Neural cell (in vitro differentiated cells): ENCODE results near the gene C2. TPM values are rescaled to one million over a fixed set of nuclear protein-coding genes. Genes with fewer than 3 reads are reported as not detected.

Experiments
- H2AFZ ChIP-seq: fragments of 200-600, 300-800 bp; sonication (generic), shearing (Covaris generic); 2 replicates; pipeline ENCODE4 v1.6.0; 2014; ENCODE audit warnings: low read depth, mild to moderate bottlenecking, antibody characterized with exemption, low read length, moderate library complexity
- H3F3A ChIP-seq: fragments of 200-600 bp; shearing (Covaris generic); 2 replicates; pipeline ENCODE4 v1.6.1; 2016; ENCODE audit warnings: mild to moderate bottlenecking, moderate library complexity, mixed read lengths, antibody characterized with exemption, low read length; ENCODE audit not compliant: insufficient read depth, poor library complexity, severe bottlenecking
- H3K27ac ChIP-seq: fragments of 200-600, 300-800 bp; sonication (generic), shearing (Covaris generic); 2 replicates; pipeline ENCODE4 v1.5.1; 2014; ENCODE audit warnings: mild to moderate bottlenecking, low read length, moderate library complexity
- H3K27me3 ChIP-seq: fragments of 300-800, 200-600 bp; sonication (generic), shearing (Covaris generic); 2 replicates; pipeline ENCODE4 v1.6.0; 2014; ENCODE audit warnings: mild to moderate bottlenecking, low read depth, low read length, moderate library complexity; ENCODE audit not compliant: insufficient read depth
- H3K36me3 ChIP-seq: fragments of 300-800, 200-600 bp; sonication (generic), shearing (Covaris generic); 2 replicates; pipeline ENCODE4 v1.5.1; 2014; ENCODE audit warnings: mild to moderate bottlenecking, antibody characterized with exemption, low read length, moderate library complexity; ENCODE audit not compliant: insufficient read depth
- H3K4me2 ChIP-seq: fragments of 300-800, 200-600 bp; sonication (generic), shearing (Covaris generic); 2 replicates; pipeline ENCODE4 v1.6.0; 2014; ENCODE audit warnings: mild to moderate bottlenecking, low read length
- H3K4me3 ChIP-seq: fragments of 300-800, 200-600 bp; sonication (generic), shearing (Covaris generic); 2 replicates; pipeline ENCODE4 v1.5.1; 2014; ENCODE audit warnings: mild to moderate bottlenecking, low read length, moderate library complexity
- H3K79me2 ChIP-seq: fragments of 200-600 bp; shearing (Covaris generic); replicated peaks from 2 replicates; pipeline ENCODE4 v1.6.0; 2014; ENCODE audit warnings: mild to moderate bottlenecking, low read length, moderate library complexity; ENCODE audit not compliant: insufficient read depth
- H3K9ac ChIP-seq: fragments of 300-800, 200-600 bp; sonication (generic), shearing (Covaris generic); 2 replicates; pipeline ENCODE4 v1.6.1; 2016; ENCODE audit warnings: mild to moderate bottlenecking, low read length, mixed read lengths
- H3K9me2 ChIP-seq: fragments of 200-600 bp; shearing (Covaris generic); 2 replicates; pipeline ENCODE4 v1.6.1; 2016; ENCODE audit warnings: mild to moderate bottlenecking, low read length, mixed read lengths; ENCODE audit not compliant: insufficient read depth
- H3K9me3 ChIP-seq: fragments of 200-600, 300-800 bp; sonication (generic), shearing (Covaris generic); 2 replicates; pipeline ENCODE4 v1.6.1; 2016; ENCODE audit warnings: mild to moderate bottlenecking, mixed run types, low read length, moderate library complexity, mixed read lengths
- H4K20me1 ChIP-seq: fragments of 200-600 bp; shearing (Covaris generic); 2 replicates; pipeline ENCODE4 v1.6.1; 2016; ENCODE audit warnings: mild to moderate bottlenecking, mixed run types; ENCODE audit not compliant: insufficient read depth
- CTCF ChIP-seq: fragments of 450-650 bp; IDR thresholded peaks from 2 replicates; pipeline ENCODE4 v1.5.1; 2014; ENCODE audit warnings: antibody characterized with exemption, mild to moderate bottlenecking, moderate library complexity; ENCODE audit not compliant: poor library complexity, severe bottlenecking
- EP300 ChIP-seq: fragments of 450-650 bp; conservative IDR thresholded peaks from 2 replicates; pipeline ENCODE4 v1.6.1; 2014; ENCODE audit warnings: antibody characterized with exemption, mild to moderate bottlenecking, moderate library complexity; ENCODE audit not compliant: poor library complexity, severe bottlenecking
- EZH2 ChIP-seq: fragments of 200-600, 300-800 bp; shearing (Covaris generic), sonication (generic); IDR thresholded peaks from 2 replicates; pipeline ENCODE4 v1.6.1; 2014; ENCODE audit warnings: antibody characterized with exemption, low read length, borderline replicate concordance, mild to moderate bottlenecking; ENCODE audit not compliant: insufficient read depth, poor library complexity, severe bottlenecking
- MXI1 ChIP-seq: fragments of 450-650 bp; conservative IDR thresholded peaks from 2 replicates; pipeline ENCODE4 v1.6.1; 2014; ENCODE audit warnings: antibody characterized with exemption, mild to moderate bottlenecking; ENCODE audit not compliant: poor library complexity, severe bottlenecking
- POLR2AphosphoS5 ChIP-seq: IDR thresholded peaks from 2 replicates; pipeline ENCODE4 v1.6.1; 2012
- RAD21 ChIP-seq: fragments of 450-650 bp; conservative IDR thresholded peaks from 2 replicates; pipeline ENCODE4 v1.6.1; 2014; ENCODE audit warnings: antibody characterized with exemption, mild to moderate bottlenecking, moderate library complexity
- SMC3 ChIP-seq: fragments of 450-650 bp; conservative IDR thresholded peaks from 2 replicates; pipeline ENCODE4 v1.6.1; 2014; ENCODE audit warnings: antibody characterized with exemption, mild to moderate bottlenecking, moderate library complexity; ENCODE audit not compliant: poor library complexity
- TAF1 ChIP-seq: IDR thresholded peaks from 2 replicates; pipeline ENCODE4 v1.6.1; 2012; ENCODE audit warnings: low read depth
- polyA plus RNA-seq: library from polyadenylated mRNA; depleted of rRNA; stranded (reverse); fragments of >200 nt; gene quantifications from 2 replicates; pipeline ENCODE4 v1.2.3, GENCODE V29; 2014
- TF ChIP-seq, protein P1 (sequence below): IDR thresholded peaks from 2 replicates; pipeline ENCODE4 v1.6.1; 2012; ENCODE audit warnings: borderline replicate concordance

Gene C2
- polyA plus RNA-seq, 1 donor from 2014 or later = 1.2 TPM

DNA sequence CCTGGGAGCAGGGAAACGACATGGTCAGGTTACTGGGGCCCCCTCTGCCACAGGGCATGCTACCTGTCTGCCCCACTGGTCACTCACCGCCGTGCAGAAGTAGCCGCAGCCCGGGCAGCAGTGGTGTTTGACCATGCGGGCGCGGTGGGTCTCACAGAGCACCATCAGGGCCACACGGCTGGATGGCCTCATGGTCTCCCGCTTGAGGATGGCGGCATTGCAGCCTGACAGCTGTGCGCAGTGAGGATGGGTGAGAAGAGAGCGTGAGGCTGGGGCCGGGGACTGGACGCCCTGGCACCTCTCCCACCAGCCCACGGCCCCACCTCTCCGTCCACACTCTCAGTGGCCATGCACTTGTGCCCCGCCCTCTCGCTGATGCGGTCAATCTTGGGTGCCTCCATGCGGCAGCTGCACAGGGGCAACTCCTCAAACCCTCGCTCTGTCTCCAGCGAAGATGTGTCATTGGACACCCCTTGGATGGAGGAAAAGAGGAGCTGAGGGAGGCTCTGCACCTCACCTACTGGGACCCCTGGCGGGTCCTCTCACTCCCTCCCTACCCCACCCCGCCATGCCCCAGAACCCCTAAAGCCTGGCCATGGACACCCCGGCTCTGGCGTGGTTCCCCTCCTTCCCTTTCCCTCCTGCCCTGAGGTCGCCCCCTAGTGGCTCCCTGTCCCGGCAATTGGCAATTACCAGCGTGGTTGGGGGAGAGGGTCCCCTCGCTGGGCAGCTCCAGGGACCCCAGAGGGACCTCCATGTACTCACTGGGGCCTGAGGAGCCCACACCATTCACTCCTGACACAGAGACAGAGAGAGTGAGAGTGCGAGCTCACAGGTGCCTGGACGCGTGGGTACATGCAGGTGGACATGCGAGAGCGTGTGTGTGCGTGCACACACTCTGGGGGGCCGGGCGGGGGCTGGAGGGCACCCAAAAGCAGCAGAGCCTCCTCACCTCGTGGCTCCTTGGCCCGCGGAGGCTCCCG lies 39.0 kb upstream of the C2 start:
- no peak overlapping the region for H3K4me3 ChIP-seq
- no peak overlapping the region for H3K9ac ChIP-seq
- TF ChIP-seq EP300 = no peak
- peak; percentile 58 for TF ChIP-seq CTCF
- peak; percentile 56 for TF ChIP-seq SMC3
- TF ChIP-seq RAD21 = peak; percentile 27
- TF ChIP-seq TAF1 = no peak
- no peak for TF ChIP-seq MXI1
- no peak for TF ChIP-seq POLR2AphosphoS5
- no peak overlapping the region for H3K27ac ChIP-seq
- no peaks in the 10 kb centered on the region for H3K9me3 ChIP-seq
- H3K36me3 ChIP-seq = no peaks in the 10 kb centered on the region
- H2AFZ ChIP-seq = no peak overlapping the region
- no peaks in the 10 kb centered on the region for H3F3A ChIP-seq
- H3K27me3 ChIP-seq = no peaks in the 10 kb centered on the region
- no peaks in the 10 kb centered on the region for H3K9me2 ChIP-seq
- no peaks in the 10 kb centered on the region for H3K79me2 ChIP-seq
- H3K4me2 ChIP-seq = no peak overlapping the region
- no peaks in the 10 kb centered on the region for H4K20me1 ChIP-seq

DNA sequence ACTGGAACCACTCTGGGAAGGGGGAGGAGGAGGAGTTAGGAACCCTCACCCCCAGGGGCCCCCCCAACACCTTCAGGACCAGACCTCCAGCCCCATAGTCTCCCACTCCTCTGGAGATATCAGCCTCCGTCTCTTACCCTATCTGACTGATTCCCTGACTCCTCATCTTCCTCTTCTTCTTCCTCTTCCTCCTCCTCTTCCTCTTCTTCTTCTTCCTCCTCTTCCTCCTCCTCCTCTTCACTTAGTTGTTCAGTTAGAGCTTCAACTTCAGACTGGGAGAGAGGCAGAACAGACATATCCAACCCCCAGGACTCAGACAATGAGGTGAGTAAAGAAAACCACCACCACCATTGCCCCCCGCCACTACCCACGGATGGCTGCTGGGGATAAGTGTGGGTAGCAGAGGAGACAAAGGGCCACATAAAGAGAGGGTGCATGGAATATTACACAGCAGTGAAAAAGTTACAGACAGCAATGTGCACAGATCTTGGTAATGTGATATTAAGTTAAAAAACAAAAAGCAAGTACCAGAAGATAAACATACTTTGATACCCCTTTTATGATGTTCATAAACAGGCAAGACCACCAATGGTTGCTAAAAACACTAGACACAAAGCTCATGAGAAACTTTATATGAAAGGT lies 38.1 kb upstream of the C2 start:
- H3K9me3 ChIP-seq = no peaks in the 10 kb centered on the region
- no peaks in the 10 kb centered on the region for H3F3A ChIP-seq
- H3K4me3 ChIP-seq = no peak overlapping the region
- H3K9ac ChIP-seq = no peak overlapping the region
- no peaks in the 10 kb centered on the region for H4K20me1 ChIP-seq
- no peak overlapping the region for H3K27ac ChIP-seq
- TF ChIP-seq RAD21 (no peak), EZH2 (no peak), TAF1 (no peak), CTCF (no peak), POLR2AphosphoS5 (no peak)
- TF ChIP-seq, protein P1, sequence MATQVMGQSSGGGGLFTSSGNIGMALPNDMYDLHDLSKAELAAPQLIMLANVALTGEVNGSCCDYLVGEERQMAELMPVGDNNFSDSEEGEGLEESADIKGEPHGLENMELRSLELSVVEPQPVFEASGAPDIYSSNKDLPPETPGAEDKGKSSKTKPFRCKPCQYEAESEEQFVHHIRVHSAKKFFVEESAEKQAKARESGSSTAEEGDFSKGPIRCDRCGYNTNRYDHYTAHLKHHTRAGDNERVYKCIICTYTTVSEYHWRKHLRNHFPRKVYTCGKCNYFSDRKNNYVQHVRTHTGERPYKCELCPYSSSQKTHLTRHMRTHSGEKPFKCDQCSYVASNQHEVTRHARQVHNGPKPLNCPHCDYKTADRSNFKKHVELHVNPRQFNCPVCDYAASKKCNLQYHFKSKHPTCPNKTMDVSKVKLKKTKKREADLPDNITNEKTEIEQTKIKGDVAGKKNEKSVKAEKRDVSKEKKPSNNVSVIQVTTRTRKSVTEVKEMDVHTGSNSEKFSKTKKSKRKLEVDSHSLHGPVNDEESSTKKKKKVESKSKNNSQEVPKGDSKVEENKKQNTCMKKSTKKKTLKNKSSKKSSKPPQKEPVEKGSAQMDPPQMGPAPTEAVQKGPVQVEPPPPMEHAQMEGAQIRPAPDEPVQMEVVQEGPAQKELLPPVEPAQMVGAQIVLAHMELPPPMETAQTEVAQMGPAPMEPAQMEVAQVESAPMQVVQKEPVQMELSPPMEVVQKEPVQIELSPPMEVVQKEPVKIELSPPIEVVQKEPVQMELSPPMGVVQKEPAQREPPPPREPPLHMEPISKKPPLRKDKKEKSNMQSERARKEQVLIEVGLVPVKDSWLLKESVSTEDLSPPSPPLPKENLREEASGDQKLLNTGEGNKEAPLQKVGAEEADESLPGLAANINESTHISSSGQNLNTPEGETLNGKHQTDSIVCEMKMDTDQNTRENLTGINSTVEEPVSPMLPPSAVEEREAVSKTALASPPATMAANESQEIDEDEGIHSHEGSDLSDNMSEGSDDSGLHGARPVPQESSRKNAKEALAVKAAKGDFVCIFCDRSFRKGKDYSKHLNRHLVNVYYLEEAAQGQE = no peak
- no peaks in the 10 kb centered on the region for H3K9me2 ChIP-seq
- H2AFZ ChIP-seq = no peak overlapping the region
- H3K36me3 ChIP-seq = no peaks in the 10 kb centered on the region
- no peaks in the 10 kb centered on the region for H3K79me2 ChIP-seq
- no peaks in the 10 kb centered on the region for H3K27me3 ChIP-seq
- H3K4me2 ChIP-seq = no peak overlapping the region
